Right atrium auricular region (tissue), 2 donors: ENCODE data around the gene STRADA. TPM values are rescaled to one million over a fixed set of nuclear protein-coding genes. Genes with fewer than 3 reads are reported as not detected.

Experiments
- DNase-seq: peaks from one replicate; pipeline ENCODE4 v3.0.0-alpha.2; 2019; ENCODE audit warnings: low spot score
- H3K27ac ChIP-seq, 2 donors: fragments of 200-600 bp; sonication (generic); 1 replicate in 1 of 2; 2 replicates in 1 of 2; pipeline ENCODE4 v1.5.1; 2016 to 2019
- H3K27me3 ChIP-seq, 2 donors: fragments of 200-600 bp; sonication (generic); one replicate each; pipeline versions ENCODE4 v1.5.1 to v1.6.0; 2017 to 2019
- H3K36me3 ChIP-seq: fragments of 200-600 bp; sonication (generic); one replicate; pipeline ENCODE4 v1.5.1; 2016
- H3K4me1 ChIP-seq, 2 donors: fragments of 200-600 bp; sonication (generic); one replicate each; pipeline versions ENCODE4 v1.5.1 to v1.6.0; 2017 to 2019
- H3K4me3 ChIP-seq, 2 donors: fragments of 200-600 bp; sonication (generic); 1 replicate in 1 of 2; 2 replicates in 1 of 2; pipeline ENCODE4 v1.5.1; 2017 to 2019; ENCODE audit warnings: mild to moderate bottlenecking in 1 of 2, moderate library complexity in 1 of 2
- H3K9me3 ChIP-seq, 2 donors: fragments of 200-600 bp; sonication (generic); one replicate each; pipeline ENCODE4 v1.5.1; 2019
- total RNA-seq, 2 donors: library from RNA; depleted of rRNA; stranded (reverse); fragments of >200 nt; gene quantifications; one replicate each; pipeline ENCODE4 v1.1.0, GENCODE V29; 2016
- TF ChIP-seq, protein P1 (sequence below), 2 donors: fragments of 200-600 bp; sonication (generic); IDR thresholded peaks; one replicate each; pipeline ENCODE4 v1.5.1; 2019; ENCODE audit warnings: antibody characterized with exemption in 2 of 2

Gene STRADA
- total RNA-seq, 2 donors from 2014 or later, result 13.1 to 14.4 TPM

DNA sequence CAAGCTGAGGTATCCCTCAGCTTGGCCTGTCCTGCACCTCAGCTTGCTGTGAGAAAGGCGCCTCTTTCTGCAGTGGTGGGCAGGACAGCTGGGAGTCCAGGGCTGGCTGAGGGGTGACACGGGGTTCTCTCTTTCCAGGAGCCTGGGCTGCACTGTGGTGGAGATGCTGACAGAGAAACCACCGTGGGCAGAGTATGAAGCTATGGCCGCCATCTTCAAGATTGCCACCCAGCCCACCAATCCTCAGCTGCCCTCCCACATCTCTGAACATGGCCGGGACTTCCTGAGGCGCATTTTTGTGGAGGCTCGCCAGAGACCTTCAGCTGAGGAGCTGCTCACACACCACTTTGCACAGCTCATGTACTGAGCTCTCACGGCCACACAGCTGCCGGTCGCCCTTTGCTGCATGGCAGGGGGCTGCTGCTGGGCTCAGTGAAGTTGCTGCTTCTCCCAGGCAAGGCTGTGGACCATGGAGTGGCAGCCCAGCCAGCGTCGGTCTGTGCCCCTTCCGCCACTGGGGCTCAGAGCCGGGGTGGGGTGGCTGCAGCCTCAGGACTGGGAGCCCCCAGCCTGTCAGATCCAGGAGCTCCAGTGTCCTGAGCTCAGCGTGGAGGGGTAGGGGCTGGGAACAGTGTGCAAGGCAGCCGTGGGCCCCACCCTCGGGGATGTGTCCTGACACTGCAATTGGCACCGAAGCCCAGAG is 48.0 kb downstream of the STRADA start:
- H3K9me3 ChIP-seq, result no peaks in the 10 kb centered on the region
- DNase-seq, result no peak
- H3K4me3 ChIP-seq, result no peak overlapping the region
- H3K27me3 ChIP-seq, result no peaks in the 10 kb centered on the region
- H3K4me1 ChIP-seq, result peaks cover 0 to 14% of the 10 kb centered on the region in 2 donors
- TF ChIP-seq, protein P1, sequence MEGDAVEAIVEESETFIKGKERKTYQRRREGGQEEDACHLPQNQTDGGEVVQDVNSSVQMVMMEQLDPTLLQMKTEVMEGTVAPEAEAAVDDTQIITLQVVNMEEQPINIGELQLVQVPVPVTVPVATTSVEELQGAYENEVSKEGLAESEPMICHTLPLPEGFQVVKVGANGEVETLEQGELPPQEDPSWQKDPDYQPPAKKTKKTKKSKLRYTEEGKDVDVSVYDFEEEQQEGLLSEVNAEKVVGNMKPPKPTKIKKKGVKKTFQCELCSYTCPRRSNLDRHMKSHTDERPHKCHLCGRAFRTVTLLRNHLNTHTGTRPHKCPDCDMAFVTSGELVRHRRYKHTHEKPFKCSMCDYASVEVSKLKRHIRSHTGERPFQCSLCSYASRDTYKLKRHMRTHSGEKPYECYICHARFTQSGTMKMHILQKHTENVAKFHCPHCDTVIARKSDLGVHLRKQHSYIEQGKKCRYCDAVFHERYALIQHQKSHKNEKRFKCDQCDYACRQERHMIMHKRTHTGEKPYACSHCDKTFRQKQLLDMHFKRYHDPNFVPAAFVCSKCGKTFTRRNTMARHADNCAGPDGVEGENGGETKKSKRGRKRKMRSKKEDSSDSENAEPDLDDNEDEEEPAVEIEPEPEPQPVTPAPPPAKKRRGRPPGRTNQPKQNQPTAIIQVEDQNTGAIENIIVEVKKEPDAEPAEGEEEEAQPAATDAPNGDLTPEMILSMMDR (IDR thresholded peaks at IDR 0.05), result no peak
- H3K27ac ChIP-seq, result no peak overlapping the region
- peaks cover 61% of the 10 kb centered on the region for H3K36me3 ChIP-seq

- no peak for DNase-seq
- H3K36me3 ChIP-seq, result peaks cover 68% of the 10 kb centered on the region
- H3K27me3 ChIP-seq, result no peaks in the 10 kb centered on the region
- H3K4me1 ChIP-seq, result peaks cover 0 to 2% of the 10 kb centered on the region in 2 donors
- H3K9me3 ChIP-seq, result no peaks in the 10 kb centered on the region
- no peak overlapping the region for H3K4me3 ChIP-seq
- no peak overlapping the region for H3K27ac ChIP-seq
- TF ChIP-seq, protein P1 (IDR thresholded peaks at IDR 0.05), result no peak
Measured at GRCh38 chr17:63692195-63692816, 49.3 kb downstream of the STRADA start.

- DNase-seq, result no peak
- Histone ChIP-seq H3K4me1 (peaks cover 0 to 9% of the 10 kb centered on the region in 2 donors), H3K4me3 (no peak overlapping the region), H3K36me3 (peaks cover 83% of the 10 kb centered on the region), H3K27me3 (no peaks in the 10 kb centered on the region), H3K27ac (no peak overlapping the region), H3K9me3 (no peaks in the 10 kb centered on the region)
- TF ChIP-seq, protein P1 (IDR thresholded peaks at IDR 0.05), result no peak
Measured at GRCh38 chr17:63689479-63689878, 52.1 kb downstream of the STRADA start.

GRCh38 chr17:63688396-63689020 is 53.1 kb downstream of the STRADA start:
- no peak overlapping the region for H3K27ac ChIP-seq
- DNase-seq, result no peak
- H3K27me3 ChIP-seq, result no peaks in the 10 kb centered on the region
- H3K36me3 ChIP-seq, result peaks cover 77% of the 10 kb centered on the region
- peaks cover 0 to 9% of the 10 kb centered on the region in 2 donors for H3K4me1 ChIP-seq
- H3K9me3 ChIP-seq, result no peaks in the 10 kb centered on the region
- TF ChIP-seq, protein P1 (IDR thresholded peaks at IDR 0.05), result no peak
- H3K4me3 ChIP-seq, result no peak overlapping the region

- Histone ChIP-seq H3K27ac (no peak overlapping the region), H3K27me3 (no peaks in the 10 kb centered on the region), H3K4me1 (peaks cover 0 to 15% of the 10 kb centered on the region in 2 donors), H3K9me3 (no peaks in the 10 kb centered on the region), H3K4me3 (no peak overlapping the region), H3K36me3 (peaks cover 76% of the 10 kb centered on the region)
- TF ChIP-seq, protein P1 (IDR thresholded peaks at IDR 0.05), result no peak
- no peak for DNase-seq
Measured at GRCh38 chr17:63686138-63686685, 55.4 kb downstream of the STRADA start.
